Activated CD4-positive, alpha-beta T cell treated with anti-CD3 and anti-CD28 coated beads, Interleukin-2, amount 50 U/mL, for 16 hours (primary cell): ENCODE measurements around the gene CETN3.

Experiments used
- DNase-seq: peaks from one replicate; pipeline ENCODE4 v3.0.0-alpha.2; 2020

CETN3 gene

GRCh38 chr5:90409318-90410177 lies at the start of gene CETN3:
Gene CETN3 (minus strand): TSS chr5:90409756. CDS start chr5:90409661, 95 bp downstream.
- DNase-seq = peak; percentile 94

GRCh38 chr5:90446961-90447360 lies 37.4 kb upstream of the CETN3 start:
- no peak for DNase-seq

GRCh38 chr5:90440644-90441043 lies 31.1 kb upstream of the CETN3 start:
- no peak for DNase-seq

- DNase-seq = no peak
Measured at GRCh38 chr5:90438100-90438499, 28.5 kb upstream of the CETN3 start.

- DNase-seq = no peak
Measured at GRCh38 chr5:90437663-90438062, 28.1 kb upstream of the CETN3 start.

GRCh38 chr5:90434116-90434714 lies 24.7 kb upstream of the CETN3 start:
- peak; percentile 46 for DNase-seq

GRCh38 chr5:90424245-90424644 lies 14.7 kb upstream of the CETN3 start:
- DNase-seq = peak; percentile 16

- no peak for DNase-seq
Measured at GRCh38 chr5:90421136-90421535, 11.6 kb upstream of the CETN3 start.

GRCh38 chr5:90418214-90418613 lies 8.7 kb upstream of the CETN3 start:
- DNase-seq = no peak

GRCh38 chr5:90410178-90410762 lies 714 bp upstream of the CETN3 start:
- DNase-seq = peak; percentile 3

- peak; percentile 2 for DNase-seq
Measured at GRCh38 chr5:90408571-90409317, 812 bp downstream of the CETN3 start.

GRCh38 chr5:90406466-90406865 lies 3.1 kb downstream of the CETN3 start:
- no peak for DNase-seq

GRCh38 chr5:90402521-90403255 lies 6.9 kb downstream of the CETN3 start:
- DNase-seq = no peak

- DNase-seq = no peak
Measured at GRCh38 chr5:90399251-90399650, 10.3 kb downstream of the CETN3 start.

GRCh38 chr5:90398726-90399125 lies 10.8 kb downstream of the CETN3 start:
- no peak for DNase-seq

- no peak for DNase-seq
Measured at GRCh38 chr5:90395005-90395404, 14.6 kb downstream of the CETN3 start.

GRCh38 chr5:90390928-90391327 lies 18.6 kb downstream of the CETN3 start:
- DNase-seq = no peak

- no peak for DNase-seq
Measured at GRCh38 chr5:90390326-90390725, 19.2 kb downstream of the CETN3 start.

GRCh38 chr5:90387508-90387907 lies 22.0 kb downstream of the CETN3 start:
- DNase-seq = no peak

- DNase-seq = peak; percentile 18
Measured at GRCh38 chr5:90386099-90386710, 23.4 kb downstream of the CETN3 start.

GRCh38 chr5:90384389-90384788 lies 25.2 kb downstream of the CETN3 start:
- no peak for DNase-seq

GRCh38 chr5:90383903-90384302 lies 25.7 kb downstream of the CETN3 start:
- DNase-seq = no peak
